Measurements from ENCODE around the gene SACM1L.
A peak's percentile ranks its signal among the peaks of the same experiment; 100 is the strongest.

Gene SACM1L

DNA sequence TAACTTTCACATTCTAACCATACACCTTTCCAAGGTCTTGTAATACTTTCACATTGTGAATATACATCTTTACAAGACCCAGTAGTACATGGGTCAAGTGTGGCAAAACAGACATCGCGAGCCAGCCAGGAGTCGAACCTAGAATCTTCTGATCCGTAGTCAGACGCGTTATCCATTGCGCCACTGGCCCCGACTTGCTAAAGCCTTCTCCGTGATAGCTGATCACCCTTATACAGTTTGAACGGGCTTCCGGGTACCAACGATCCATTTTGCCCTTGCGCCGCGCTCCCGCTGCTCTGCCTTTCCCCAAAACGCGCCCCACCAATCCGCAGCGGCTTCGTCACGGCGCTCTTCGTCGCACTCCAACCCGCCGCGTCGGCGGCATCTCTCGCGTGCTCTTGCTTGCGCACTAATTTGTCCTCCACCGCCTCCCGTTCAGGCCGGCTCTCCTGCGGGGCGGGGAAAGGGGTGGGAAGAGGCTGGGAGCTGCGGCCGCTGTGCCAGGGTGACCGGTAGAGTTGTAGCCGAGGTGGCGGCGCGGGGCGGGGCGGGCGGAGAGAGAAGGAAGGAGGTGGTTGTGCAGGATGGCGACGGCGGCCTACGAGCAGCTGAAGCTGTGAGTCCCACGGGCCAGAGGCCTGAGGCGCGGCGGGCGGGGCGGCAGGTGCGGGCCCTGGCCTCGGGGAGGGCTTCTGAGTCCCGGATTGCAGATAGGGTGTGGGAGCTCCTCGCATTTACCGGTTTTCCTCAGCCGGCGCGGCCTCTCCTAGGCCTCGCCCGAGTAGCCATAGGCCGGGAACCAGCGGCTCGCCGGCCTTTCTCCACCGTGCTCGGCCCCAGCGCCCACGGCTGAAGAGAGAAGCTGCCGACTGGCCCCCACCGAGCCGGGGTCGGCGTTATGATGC is at the start of gene SACM1L:
Gene SACM1L (plus strand): TSS at position 515 of the 905 bp plus-strand sequence. CDS start 70 bp downstream, at position 585.
- peaks cover 31% of the 10 kb centered on the region for H3K4me1 ChIP-seq (ENCODE audit: low read length)
- H2AFZ ChIP-seq (ENCODE audit: low read length), result peak within 1 kb of the TSS; percentile 71
- no peaks in the 10 kb centered on the region; the same call in 1 of the 2 replicates for H3K36me3 ChIP-seq (replicated peaks; ENCODE audit: insufficient read depth, low read length)
- H3K79me2 ChIP-seq (ENCODE audit: low read length), result peaks cover 48% of the 10 kb centered on the region
- peak within 1 kb of the TSS; percentile 79 for H3K4me2 ChIP-seq (ENCODE audit: low read depth, low read length)
- H3K9me2 ChIP-seq (replicated peaks; ENCODE audit: insufficient read depth, low read length), result no peaks in the 10 kb centered on the region
- H3K27me3 ChIP-seq (replicated peaks; ENCODE audit: insufficient read depth, low read length), result no peaks in the 10 kb centered on the region
- no peaks in the 10 kb centered on the region for H3K9me3 ChIP-seq (replicated peaks; ENCODE audit: insufficient read depth, low read length)
- TF ChIP-seq, protein P1, sequence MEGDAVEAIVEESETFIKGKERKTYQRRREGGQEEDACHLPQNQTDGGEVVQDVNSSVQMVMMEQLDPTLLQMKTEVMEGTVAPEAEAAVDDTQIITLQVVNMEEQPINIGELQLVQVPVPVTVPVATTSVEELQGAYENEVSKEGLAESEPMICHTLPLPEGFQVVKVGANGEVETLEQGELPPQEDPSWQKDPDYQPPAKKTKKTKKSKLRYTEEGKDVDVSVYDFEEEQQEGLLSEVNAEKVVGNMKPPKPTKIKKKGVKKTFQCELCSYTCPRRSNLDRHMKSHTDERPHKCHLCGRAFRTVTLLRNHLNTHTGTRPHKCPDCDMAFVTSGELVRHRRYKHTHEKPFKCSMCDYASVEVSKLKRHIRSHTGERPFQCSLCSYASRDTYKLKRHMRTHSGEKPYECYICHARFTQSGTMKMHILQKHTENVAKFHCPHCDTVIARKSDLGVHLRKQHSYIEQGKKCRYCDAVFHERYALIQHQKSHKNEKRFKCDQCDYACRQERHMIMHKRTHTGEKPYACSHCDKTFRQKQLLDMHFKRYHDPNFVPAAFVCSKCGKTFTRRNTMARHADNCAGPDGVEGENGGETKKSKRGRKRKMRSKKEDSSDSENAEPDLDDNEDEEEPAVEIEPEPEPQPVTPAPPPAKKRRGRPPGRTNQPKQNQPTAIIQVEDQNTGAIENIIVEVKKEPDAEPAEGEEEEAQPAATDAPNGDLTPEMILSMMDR (IDR thresholded peaks at IDR 0.05; ENCODE audit: low read length), result no peak
- TF ChIP-seq EZH2 (optimal IDR thresholded peaks at IDR 0.05; ENCODE audit: low read depth, low read length), result no peak
- no peak for TF ChIP-seq EZH2phosphoT487 (IDR thresholded peaks at IDR 0.05; ENCODE audit: low read length)
- H4K20me1 ChIP-seq (ENCODE audit: insufficient read depth, low read length), result no peaks in the 10 kb centered on the region; the same call in 1 of the 2 replicates
- DNase-seq, result peak; percentile 99
- peak within 1 kb of the TSS; percentile 89 for H3K4me3 ChIP-seq (ENCODE audit: low read length)
- peak within 1 kb of the TSS; percentile 84 for H3K9ac ChIP-seq (ENCODE audit: low read length)
- H3K27ac ChIP-seq (ENCODE audit: low read length), result peak within 1 kb of the TSS; percentile 79
- peaks cover 56% of the 10 kb centered on the region for H3F3A ChIP-seq (ENCODE audit: insufficient read depth, low read length)

GRCh38 chr3:45640091-45640507 is 49.1 kb upstream of the SACM1L start:
- no peak overlapping the region for H3K4me3 ChIP-seq (ENCODE audit: low read length)
- H3K79me2 ChIP-seq (ENCODE audit: low read length), result peaks cover 99% of the 10 kb centered on the region
- no peaks in the 10 kb centered on the region for H3F3A ChIP-seq (ENCODE audit: insufficient read depth, low read length)
- no peaks in the 10 kb centered on the region for H3K9me3 ChIP-seq (replicated peaks; ENCODE audit: insufficient read depth, low read length)
- no peak overlapping the region for H3K4me2 ChIP-seq (ENCODE audit: low read depth, low read length)
- peaks cover 14% of the 10 kb centered on the region; the same call in 1 of the 2 replicates for H3K4me1 ChIP-seq (ENCODE audit: low read length)
- H4K20me1 ChIP-seq (ENCODE audit: insufficient read depth, low read length), result peaks cover 51% of the 10 kb centered on the region
- no peak overlapping the region for H3K9ac ChIP-seq (ENCODE audit: low read length)
- H3K27me3 ChIP-seq (replicated peaks; ENCODE audit: insufficient read depth, low read length), result no peaks in the 10 kb centered on the region
- TF ChIP-seq, protein P1 (IDR thresholded peaks at IDR 0.05; ENCODE audit: low read length), result no peak
- TF ChIP-seq EZH2 (optimal IDR thresholded peaks at IDR 0.05; ENCODE audit: low read depth, low read length) (no peak), EZH2phosphoT487 (IDR thresholded peaks at IDR 0.05; ENCODE audit: low read length) (no peak)
- DNase-seq, result no peak
- peaks cover 7% of the 10 kb centered on the region for H3K36me3 ChIP-seq (replicated peaks; ENCODE audit: insufficient read depth, low read length)
- H3K27ac ChIP-seq (ENCODE audit: low read length), result no peak overlapping the region
- no peaks in the 10 kb centered on the region for H3K9me2 ChIP-seq (replicated peaks; ENCODE audit: insufficient read depth, low read length)
- no peak overlapping the region for H2AFZ ChIP-seq (ENCODE audit: low read length)

- H3K9me2 ChIP-seq (replicated peaks; ENCODE audit: insufficient read depth, low read length), result no peaks in the 10 kb centered on the region
- H3K9me3 ChIP-seq (replicated peaks; ENCODE audit: insufficient read depth, low read length), result no peaks in the 10 kb centered on the region
- no peak for DNase-seq
- peaks cover 58% of the 10 kb centered on the region for H4K20me1 ChIP-seq (ENCODE audit: insufficient read depth, low read length)
- H3K79me2 ChIP-seq (ENCODE audit: low read length), result peaks cover 99% of the 10 kb centered on the region
- no peak overlapping the region for H3K4me3 ChIP-seq (ENCODE audit: low read length)
- H2AFZ ChIP-seq (ENCODE audit: low read length), result no peak overlapping the region
- H3K36me3 ChIP-seq (replicated peaks; ENCODE audit: insufficient read depth, low read length), result peaks cover 10% of the 10 kb centered on the region
- H3K4me2 ChIP-seq (ENCODE audit: low read depth, low read length), result no peak overlapping the region
- TF ChIP-seq EZH2 (optimal IDR thresholded peaks at IDR 0.05; ENCODE audit: low read depth, low read length) (no peak), EZH2phosphoT487 (IDR thresholded peaks at IDR 0.05; ENCODE audit: low read length) (no peak)
- TF ChIP-seq, protein P1 (IDR thresholded peaks at IDR 0.05; ENCODE audit: low read length), result no peak
- no peak overlapping the region for H3K27ac ChIP-seq (ENCODE audit: low read length)
- peaks cover 14% of the 10 kb centered on the region; the same call in 1 of the 2 replicates for H3K4me1 ChIP-seq (ENCODE audit: low read length)
- no peaks in the 10 kb centered on the region for H3F3A ChIP-seq (ENCODE audit: insufficient read depth, low read length)
- H3K9ac ChIP-seq (ENCODE audit: low read length), result no peak overlapping the region
- no peaks in the 10 kb centered on the region for H3K27me3 ChIP-seq (replicated peaks; ENCODE audit: insufficient read depth, low read length)
Observed at GRCh38 chr3:45640724-45641361, 48.4 kb upstream of the SACM1L start.

Data from MM.1S (cell line).